C4-2B (cell line): ENCODE measurements around the gene TVP23A.

ENCODE experiments used
- CTCF ChIP-seq: fragments of 450-650 bp; conservative IDR thresholded peaks from 2 replicates; pipeline ENCODE4 v1.5.1; 2017; ENCODE audit warnings: mild to moderate bottlenecking
- ZFX ChIP-seq: fragments of 450-650 bp; IDR thresholded peaks from 2 replicates; pipeline ENCODE4 v1.6.1; 2017

- TF ChIP-seq CTCF (no peak), ZFX (no peak)
These were observed 13.3 kb downstream of the TVP23A start for GRCh38 chr16:10805334-10805733.
